HepG2 (cell line): ENCODE measurements around the gene EFNA3. TPM values are rescaled to one million over a fixed set of nuclear protein-coding genes. Genes with fewer than 3 reads are reported as not detected.

Experiments
- ATAC-seq: fragments of 200-7000 bp; cut with Tn5 transposase; 3 replicates; pipeline ENCODE4 v1.9.1; 2020; ENCODE audit warnings: mild to moderate bottlenecking, moderate library complexity
- BruUV-seq: library from RNA; stranded (reverse); fragments of 400-500 nt; replicated peaks from 2 replicates; lab custom pipeline; 2021; lab: Mats Ljungman, UMichigan
- CTCF ChIA-PET: fragments of 300-600 bp; formaldehyde crosslinking; extraction: SDS; loops from one replicate; lab custom pipeline; 2021; ENCODE audit warnings: low total read pairs, inconsistent platforms, low intra/inter-chr PET ratio; lab: Yijun Ruan, JAX
- POLR2A ChIA-PET: fragments of 350-600 bp; sonication (Branson Sonifier 250); formaldehyde crosslinking; loops from one replicate; lab custom pipeline; 2020; ENCODE audit warnings: antibody characterized with exemption, inconsistent platforms; lab: Yijun Ruan, JAX
- DNase-seq: peaks from one replicate; pipeline ENCODE4 v3.0.0-alpha.2; 2015; ENCODE audit warnings: low spot score
- FAIRE-seq: peaks from 3 replicates; lab custom pipeline; 2011; peaks lifted over from hg19 to GRCh38; lab: Jason Lieb, UNC
- H2AFZ ChIP-seq: one replicate; pipeline ENCODE4 v1.6.1; 2011; ENCODE audit warnings: low read length, inconsistent platforms
- H3K27ac ChIP-seq: fragments of 300-600 bp; 3 replicates; pipeline ENCODE4 v1.8.0; 2011; ENCODE audit warnings: mixed run types, mild to moderate bottlenecking, mixed read lengths, low read length, inconsistent platforms; ENCODE audit not compliant: insufficient read depth; ENCODE audit errors: extremely low read length
- H3K27me3 ChIP-seq, 2 experiments: fragments of 200-600 bp in 1 of 2; 2 replicates in 1 of 2; 3 replicates in 1 of 2; pipeline versions ENCODE4 v1.6.0 to v1.8.0; 2011; ENCODE audit warnings: low read length in 2 of 2, mild to moderate bottlenecking in 2 of 2, moderate library complexity in 2 of 2, inconsistent platforms in 1 of 2; ENCODE audit not compliant: insufficient read depth in 2 of 2, control insufficient read depth in 1 of 2
- H3K36me3 ChIP-seq, 2 experiments: fragments of 200-600 bp in 1 of 2; replicated peaks in 1 of 2; 2 replicates in 1 of 2; 3 replicates in 1 of 2; pipeline versions ENCODE4 v1.5.1 to v1.8.0; 2011; ENCODE audit warnings: low read length in 2 of 2, inconsistent platforms in 1 of 2; ENCODE audit not compliant: insufficient read depth in 2 of 2, control insufficient read depth in 1 of 2
- H3K4me1 ChIP-seq: 2 replicates; pipeline ENCODE4 v1.5.1; 2012; ENCODE audit warnings: low read length, inconsistent platforms; ENCODE audit not compliant: insufficient read depth
- H3K4me2 ChIP-seq: 2 replicates; pipeline ENCODE4 v1.6.0; 2011; ENCODE audit warnings: low read depth, low read length, inconsistent platforms
- H3K4me3 ChIP-seq, 3 experiments: fragments of 200-600 bp in 1 of 3; sonication (generic), shearing (Covaris generic) in 1 of 3; replicated peaks in 1 of 3; 2 replicates each; pipeline ENCODE4 v1.5.1; 2011 to 2016; ENCODE audit warnings: low read length in 3 of 3, inconsistent platforms in 2 of 3, low read depth in 2 of 3, mild to moderate bottlenecking in 2 of 3, control low read depth in 1 of 3, mixed read lengths in 1 of 3; ENCODE audit not compliant: insufficient read depth in 1 of 3
- H3K79me2 ChIP-seq: one replicate; pipeline ENCODE4 v1.6.1; 2011; ENCODE audit warnings: low read length, inconsistent platforms; ENCODE audit not compliant: insufficient read depth
- H3K9ac ChIP-seq: 2 replicates; pipeline ENCODE4 v1.6.0; 2011; ENCODE audit warnings: mild to moderate bottlenecking, low read depth, low read length, inconsistent platforms; ENCODE audit not compliant: insufficient read depth
- H3K9me3 ChIP-seq: 2 replicates; pipeline ENCODE4 v1.5.1; 2012; ENCODE audit warnings: mild to moderate bottlenecking, low read length
- H4K20me1 ChIP-seq: 2 replicates; pipeline ENCODE4 v1.6.0; 2011; ENCODE audit warnings: inconsistent platforms, mild to moderate bottlenecking, low read length, moderate library complexity; ENCODE audit not compliant: insufficient read depth
- HDAC1 ChIP-seq: sonication (generic); formaldehyde crosslinking; IDR thresholded peaks from 2 replicates; pipeline ENCODE4 v1.5.1; 2020; ENCODE audit warnings: mild to moderate bottlenecking, missing genetic modification reagents
- HOXD1 ChIP-seq: sonication (generic); formaldehyde crosslinking; IDR thresholded peaks from 2 replicates; pipeline ENCODE4 v1.5.0; 2020; ENCODE audit warnings: missing genetic modification reagents
- NBN ChIP-seq: fragments of 450-650 bp; conservative IDR thresholded peaks from 2 replicates; pipeline ENCODE4 v1.6.1; 2017
- RFX5 ChIP-seq: IDR thresholded peaks from 2 replicates; pipeline ENCODE4 v1.6.1; 2011; ENCODE audit warnings: low read depth, low read length, improper control_type of control experiment
- SOX13 ChIP-seq, 3 experiments: fragments of 450-650 bp in 1 of 3; sonication (generic) in 1 of 3; formaldehyde crosslinking in 1 of 3; IDR thresholded peaks in 2 of 3; conservative IDR thresholded peaks in 1 of 3; 2 replicates each; pipeline versions ENCODE4 v1.5.0 to v1.6.1; 2016 to 2020; ENCODE audit warnings: antibody characterized with exemption in 1 of 3, mild to moderate bottlenecking in 1 of 3, missing compliant biosample characterization in 1 of 3, missing genetic modification reagents in 1 of 3, moderate library complexity in 1 of 3
- SYNCRIP ChIP-seq: fragments of 200-400 bp; formaldehyde crosslinking; IDR thresholded peaks from 2 replicates; pipeline ENCODE4 v1.6.1; 2018; ENCODE audit warnings: mild to moderate bottlenecking, low read depth, low read length; ENCODE audit not compliant: insufficient read depth
- ZNF333 ChIP-seq: sonication (generic); formaldehyde crosslinking; IDR thresholded peaks from 2 replicates; pipeline ENCODE4 v1.4.0; 2020; ENCODE audit warnings: mild to moderate bottlenecking, missing genetic modification reagents, borderline replicate concordance
- WGBS: methylation state at CpG from one replicate; pipeline ENCODE4 v1.1.6; 2017; ENCODE audit warnings: low lambda C conversion rate; 5-methylcytosine and 5-hydroxymethylcytosine counted together
- in situ Hi-C: cut with HindIII; loops from 2 replicates; pipeline ENCODE4 v1.10.0; 2017; ENCODE audit warnings: low pct_unique_long_range_greater_than_20kb; ENCODE audit not compliant: extremely low pct_ligation_motif_present
- intact Hi-C: fragments of 100-400 bp; cut with micrococcal nuclease; formaldehyde crosslinking; loops from one replicate; pipeline ENCODE4 v1.10.0; 2022; ENCODE audit not compliant: unreplicated experiment
- polyA plus RNA-seq, 8 experiments: library from polyadenylated mRNA; depleted of rRNA in 3 of 8; stranded (reverse) in 7 of 8; unstranded in 1 of 8; fragments of >200 nt; fragmentation: Illumina TruSeq in 4 of 8; extraction: Trizol in 4 of 8; gene quantifications; 2 replicates each; pipeline versions ENCODE4 v1.2.1 to v1.2.3, GENCODE V29; 2011 to 2016; ENCODE audit warnings: low read depth in 4 of 8, missing spikeins in 1 of 8, mixed read lengths in 1 of 8; ENCODE audit not compliant: insufficient read depth in 1 of 8
- total RNA-seq, 5 experiments: library from RNA; depleted of rRNA; stranded (reverse); fragments of >200 nt; fragmentation: Illumina TruSeq; extraction: Trizol; gene quantifications; 2 replicates each; pipeline ENCODE4 v1.2.3, GENCODE V29; 2016; ENCODE audit warnings: low read depth in 1 of 5
- TF ChIP-seq, protein P1 (sequence below): IDR thresholded peaks from 2 replicates; pipeline ENCODE4 v1.6.1; 2018; ENCODE audit warnings: missing genetic modification reagents, mild to moderate bottlenecking, missing compliant biosample characterization
- TF ChIP-seq, protein P2 (sequence below): IDR thresholded peaks from 2 replicates; pipeline ENCODE4 v1.6.1; 2016; ENCODE audit warnings: missing biosample characterization, missing genetic modification reagents, low read depth
- TF ChIP-seq, protein P3 (sequence below): sonication (generic); formaldehyde crosslinking; IDR thresholded peaks from 2 replicates; pipeline ENCODE4 v1.4.0; 2020; ENCODE audit warnings: missing genetic modification reagents, borderline replicate concordance
- TF ChIP-seq, protein P4 (sequence below): sonication (generic); formaldehyde crosslinking; IDR thresholded peaks from 2 replicates; pipeline ENCODE4 v1.4.0; 2020; ENCODE audit warnings: missing genetic modification reagents, mild to moderate bottlenecking, borderline replicate concordance

The EFNA3 gene
- total and polyA plus RNA-seq, 2 of the 13 experiments (the other 11 are each of a cell fraction or from before 2014, with no cell fraction given): 1.0 to 5.7 TPM

DNA sequence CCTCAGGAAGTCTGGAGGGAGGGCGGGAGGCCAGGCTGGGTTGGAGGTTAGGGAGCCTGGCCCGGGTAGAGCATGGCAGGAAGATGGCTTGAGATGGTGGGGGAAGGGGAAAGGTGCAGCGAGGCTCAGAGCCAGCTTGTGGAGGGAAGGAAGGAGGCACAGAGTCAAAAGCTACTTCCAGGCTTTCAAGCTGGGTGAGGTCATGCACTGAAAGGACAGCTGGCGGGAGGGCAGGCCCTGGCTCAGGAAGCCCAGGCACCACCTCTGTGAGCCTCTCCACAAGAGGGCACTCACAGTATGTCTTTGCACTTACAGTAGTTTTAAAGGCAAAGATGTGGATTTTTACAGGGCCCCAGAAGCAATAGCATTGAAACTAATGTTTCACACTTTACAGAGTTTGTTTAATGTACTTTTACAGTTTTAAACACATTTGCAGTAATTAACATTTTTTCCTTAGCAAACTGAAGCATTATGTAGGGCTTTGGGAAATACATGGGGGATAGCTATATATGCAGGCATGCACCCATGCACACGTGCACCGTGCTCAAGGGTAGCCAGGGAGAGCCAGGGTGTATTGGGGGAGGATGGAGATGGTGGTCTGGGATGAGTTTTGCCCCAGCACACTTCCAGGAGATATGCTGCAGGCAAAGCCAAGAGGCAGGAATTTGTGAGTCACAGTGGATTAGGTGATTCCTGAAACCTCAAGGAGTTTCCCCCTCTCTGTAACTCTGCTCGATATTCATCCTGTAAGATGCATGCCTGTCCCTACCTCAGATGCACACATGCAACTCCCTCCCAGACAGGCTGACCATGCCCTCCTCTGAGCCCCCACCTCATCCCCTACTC lies 33.6 kb upstream of the EFNA3 start:
- Histone ChIP-seq H3K27me3 (peaks cover 7 to 21% of the 10 kb centered on the region in 2 experiments), H2AFZ (no peak overlapping the region), H3K79me2 (no peaks in the 10 kb centered on the region), H3K9me3 (no peaks in the 10 kb centered on the region), H4K20me1 (no peaks in the 10 kb centered on the region), H3K36me3 (no peaks in the 10 kb centered on the region), H3K9ac (no peak overlapping the region), H3K4me2 (peak overlapping the region; percentile 23; the same call in 1 of the 2 replicates), H3K4me1 (peaks cover 69% of the 10 kb centered on the region), H3K27ac (no peak overlapping the region), H3K4me3 (peak overlapping the region in 1 of 3 experiments; percentile 8; a peak in 1 of 6 replicates)
- POLR2A ChIA-PET: interaction anchor here (0.8 to 3.2 kb wide), 6 partner anchors 18 to 128 kb away, joined by 3 to 12 read pairs (median 4); partner anchors contain the start of genes EFNA4 and KRTCAP2
- ATAC-seq: peak; percentile 85
- peak; percentile 95 for FAIRE-seq
- CTCF ChIA-PET: interaction anchor here (0.9 to 3.0 kb wide), 6 partner anchors 14 to 139 kb away, joined by 3 to 27 read pairs (median 4); no protein-coding TSS in a partner anchor
- no TSS peak for BruUV-seq
- in situ Hi-C loops (no loop called here), intact Hi-C loops (loop anchor here (5.0 kb wide), 2 partner anchors 37 to 138 kb away; no protein-coding TSS in a partner anchor)
- peak; percentile 79 for DNase-seq
- 52% methylated on average over 7 of the region's 7 CpGs for WGBS
- TF ChIP-seq, protein P1, sequence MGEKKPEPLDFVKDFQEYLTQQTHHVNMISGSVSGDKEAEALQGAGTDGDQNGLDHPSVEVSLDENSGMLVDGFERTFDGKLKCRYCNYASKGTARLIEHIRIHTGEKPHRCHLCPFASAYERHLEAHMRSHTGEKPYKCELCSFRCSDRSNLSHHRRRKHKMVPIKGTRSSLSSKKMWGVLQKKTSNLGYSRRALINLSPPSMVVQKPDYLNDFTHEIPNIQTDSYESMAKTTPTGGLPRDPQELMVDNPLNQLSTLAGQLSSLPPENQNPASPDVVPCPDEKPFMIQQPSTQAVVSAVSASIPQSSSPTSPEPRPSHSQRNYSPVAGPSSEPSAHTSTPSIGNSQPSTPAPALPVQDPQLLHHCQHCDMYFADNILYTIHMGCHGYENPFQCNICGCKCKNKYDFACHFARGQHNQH: peak; percentile 65; the same call in 1 of the 2 replicates
- TF ChIP-seq HOXD1 (CRISPR knock-in tag) (no peak), SOX13 (IDR thresholded peaks at IDR 0.05) (no peak), SOX13 (CRISPR knock-in tag; conservative IDR thresholded peaks at IDR 0.05 in 1 of 2, IDR thresholded peaks at IDR 0.05 in 1 of 2) (no peak), SYNCRIP (no peak), HDAC1 (CRISPR knock-in tag) (no peak), ZNF333 (CRISPR knock-in tag) (no peak), NBN (no peak), RFX5 (no peak)
- TF ChIP-seq, protein P2, sequence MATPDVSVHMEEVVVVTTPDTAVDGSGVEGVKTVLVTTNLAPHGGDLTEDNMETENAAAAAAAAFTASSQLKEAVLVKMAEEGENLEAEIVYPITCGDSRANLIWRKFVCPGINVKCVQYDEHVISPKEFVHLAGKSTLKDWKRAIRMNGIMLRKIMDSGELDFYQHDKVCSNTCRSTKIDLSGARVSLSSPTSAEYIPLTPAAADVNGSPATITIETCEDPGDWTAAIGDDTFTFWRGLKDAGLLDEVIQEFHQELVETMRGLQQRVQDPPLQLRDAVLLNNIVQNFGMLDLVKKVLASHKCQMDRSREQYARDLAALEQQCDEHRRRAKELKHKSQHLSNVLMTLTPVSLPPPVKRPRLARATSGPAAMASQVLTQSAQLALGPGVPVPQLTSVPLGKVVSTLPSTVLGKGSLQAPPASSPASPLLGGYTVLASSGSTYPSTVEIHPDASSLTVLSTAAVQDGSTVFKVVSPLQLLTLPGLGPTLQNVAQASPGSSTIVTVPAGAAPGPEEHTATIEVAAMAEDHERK: no peak
- TF ChIP-seq, protein P3, sequence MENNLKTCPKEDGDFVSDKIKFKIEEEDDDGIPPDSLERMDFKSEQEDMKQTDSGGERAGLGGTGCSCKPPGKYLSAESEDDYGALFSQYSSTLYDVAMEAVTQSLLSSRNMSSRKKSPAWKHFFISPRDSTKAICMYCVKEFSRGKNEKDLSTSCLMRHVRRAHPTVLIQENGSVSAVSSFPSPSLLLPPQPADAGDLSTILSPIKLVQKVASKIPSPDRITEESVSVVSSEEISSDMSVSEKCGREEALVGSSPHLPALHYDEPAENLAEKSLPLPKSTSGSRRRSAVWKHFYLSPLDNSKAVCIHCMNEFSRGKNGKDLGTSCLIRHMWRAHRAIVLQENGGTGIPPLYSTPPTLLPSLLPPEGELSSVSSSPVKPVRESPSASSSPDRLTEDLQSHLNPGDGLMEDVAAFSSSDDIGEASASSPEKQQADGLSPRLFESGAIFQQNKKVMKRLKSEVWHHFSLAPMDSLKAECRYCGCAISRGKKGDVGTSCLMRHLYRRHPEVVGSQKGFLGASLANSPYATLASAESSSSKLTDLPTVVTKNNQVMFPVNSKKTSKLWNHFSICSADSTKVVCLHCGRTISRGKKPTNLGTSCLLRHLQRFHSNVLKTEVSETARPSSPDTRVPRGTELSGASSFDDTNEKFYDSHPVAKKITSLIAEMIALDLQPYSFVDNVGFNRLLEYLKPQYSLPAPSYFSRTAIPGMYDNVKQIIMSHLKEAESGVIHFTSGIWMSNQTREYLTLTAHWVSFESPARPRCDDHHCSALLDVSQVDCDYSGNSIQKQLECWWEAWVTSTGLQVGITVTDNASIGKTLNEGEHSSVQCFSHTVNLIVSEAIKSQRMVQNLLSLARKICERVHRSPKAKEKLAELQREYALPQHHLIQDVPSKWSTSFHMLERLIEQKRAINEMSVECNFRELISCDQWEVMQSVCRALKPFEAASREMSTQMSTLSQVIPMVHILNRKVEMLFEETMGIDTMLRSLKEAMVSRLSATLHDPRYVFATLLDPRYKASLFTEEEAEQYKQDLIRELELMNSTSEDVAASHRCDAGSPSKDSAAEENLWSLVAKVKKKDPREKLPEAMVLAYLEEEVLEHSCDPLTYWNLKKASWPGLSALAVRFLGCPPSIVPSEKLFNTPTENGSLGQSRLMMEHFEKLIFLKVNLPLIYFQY (CRISPR knock-in tag): 0 out of 2 replicates have a peak, but pooled peaks have one; percentile 9
- TF ChIP-seq, protein P4, sequence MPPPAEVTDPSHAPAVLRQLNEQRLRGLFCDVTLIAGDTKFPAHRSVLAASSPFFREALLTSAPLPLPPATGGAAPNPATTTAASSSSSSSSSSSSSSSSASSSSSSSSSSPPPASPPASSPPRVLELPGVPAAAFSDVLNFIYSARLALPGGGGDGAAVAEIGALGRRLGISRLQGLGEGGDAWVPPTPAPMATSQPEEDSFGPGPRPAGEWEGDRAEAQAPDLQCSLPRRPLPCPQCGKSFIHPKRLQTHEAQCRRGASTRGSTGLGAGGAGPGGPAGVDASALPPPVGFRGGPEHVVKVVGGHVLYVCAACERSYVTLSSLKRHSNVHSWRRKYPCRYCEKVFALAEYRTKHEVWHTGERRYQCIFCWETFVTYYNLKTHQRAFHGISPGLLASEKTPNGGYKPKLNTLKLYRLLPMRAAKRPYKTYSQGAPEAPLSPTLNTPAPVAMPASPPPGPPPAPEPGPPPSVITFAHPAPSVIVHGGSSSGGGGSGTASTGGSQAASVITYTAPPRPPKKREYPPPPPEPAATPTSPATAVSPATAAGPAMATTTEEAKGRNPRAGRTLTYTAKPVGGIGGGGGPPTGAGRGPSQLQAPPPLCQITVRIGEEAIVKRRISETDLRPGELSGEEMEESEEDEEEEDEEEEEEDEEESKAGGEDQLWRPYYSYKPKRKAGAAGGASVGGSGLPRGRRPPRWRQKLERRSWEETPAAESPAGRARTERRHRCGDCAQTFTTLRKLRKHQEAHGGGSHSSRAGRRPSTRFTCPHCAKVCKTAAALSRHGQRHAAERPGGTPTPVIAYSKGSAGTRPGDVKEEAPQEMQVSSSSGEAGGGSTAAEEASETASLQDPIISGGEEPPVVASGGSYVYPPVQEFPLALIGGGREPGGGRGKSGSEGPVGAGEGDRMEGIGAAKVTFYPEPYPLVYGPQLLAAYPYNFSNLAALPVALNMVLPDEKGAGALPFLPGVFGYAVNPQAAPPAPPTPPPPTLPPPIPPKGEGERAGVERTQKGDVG (CRISPR knock-in tag): no peak
